B cell (primary cell): ENCODE results near the gene CDS2. TPM values are rescaled to one million over a fixed set of nuclear protein-coding genes. Genes with fewer than 3 reads are reported as not detected.

ENCODE experiments used
- ATAC-seq: fragments of 200-7000 bp; cut with Tn5 transposase; one replicate; pipeline ENCODE4 v1.10.0; 2021; ENCODE audit warnings: low read depth, mild to moderate bottlenecking, moderate number of reproducible peaks, moderate library complexity
- CTCF ChIA-PET: fragments of 350-600 bp; sonication (Branson Sonifier 250); formaldehyde crosslinking; loops from one replicate; lab custom pipeline; 2021; ENCODE audit warnings: antibody characterized with exemption, inconsistent platforms; lab: Charles Lee
- POLR2A ChIA-PET: fragments of 350-600 bp; sonication (Branson Sonifier 250); formaldehyde crosslinking; loops from one replicate; lab custom pipeline; 2021; ENCODE audit warnings: antibody characterized with exemption; lab: Charles Lee
- DNase-seq: peaks from one replicate; pipeline ENCODE4 v3.0.0; 2013
- H2AFZ ChIP-seq: 2 replicates; pipeline ENCODE4 v1.6.1; 2012; ENCODE audit warnings: mild to moderate bottlenecking, low read depth, low read length; ENCODE audit not compliant: insufficient read depth, poor library complexity, severe bottlenecking
- H3K27ac ChIP-seq, 2 donors: 1 replicate in 1 of 2; 2 replicates in 1 of 2; pipeline ENCODE4 v1.5.1; 2012 to 2013; ENCODE audit warnings: low read length in 2 of 2, mild to moderate bottlenecking in 2 of 2, moderate library complexity in 1 of 2
- H3K27me3 ChIP-seq, 4 experiments: fragments of 200-600 bp in 1 of 4; sonication (generic) in 1 of 4; replicated peaks in 1 of 4; 1 replicate in 2 of 4; 2 replicates in 2 of 4; pipeline versions ENCODE4 v1.6.1 to v1.7.0; 2013 to 2016; ENCODE audit warnings: low read length in 3 of 4, mild to moderate bottlenecking in 2 of 4, mixed read lengths in 1 of 4, moderate library complexity in 1 of 4; ENCODE audit not compliant: insufficient read depth in 4 of 4, control insufficient read depth in 3 of 4; ENCODE audit errors: control extremely low read depth in 1 of 4
- H3K36me3 ChIP-seq, 2 experiments: replicated peaks in 1 of 2; 1 replicate in 1 of 2; 2 replicates in 1 of 2; pipeline versions ENCODE4 v1.6.1 to v1.7.1; 2013; ENCODE audit warnings: low read length in 1 of 2; ENCODE audit not compliant: insufficient read depth in 2 of 2, control insufficient read depth in 1 of 2; ENCODE audit errors: control extremely low read depth in 1 of 2, extremely low read depth in 1 of 2
- H3K4me1 ChIP-seq, 2 donors: fragments of 200-600 bp in 1 of 2; sonication (generic) in 1 of 2; 1 replicate in 1 of 2; 2 replicates in 1 of 2; pipeline versions ENCODE4 v1.5.1 to v1.6.1; 2013 to 2017; ENCODE audit warnings: low read length in 2 of 2; ENCODE audit not compliant: control insufficient read depth in 2 of 2, insufficient read depth in 2 of 2
- H3K4me2 ChIP-seq: replicated peaks from 2 replicates; pipeline ENCODE3; 2012; ENCODE audit warnings: mild to moderate bottlenecking, low read depth, low read length; ENCODE audit not compliant: poor library complexity, severe bottlenecking
- H3K4me3 ChIP-seq, 5 experiments: fragments of 200-600 bp in 1 of 5; sonication (generic) in 1 of 5; 1 replicate in 3 of 5; 2 replicates in 2 of 5; pipeline versions ENCODE4 v1.5.1 to v1.7.0; 2011 to 2016; ENCODE audit warnings: low read length in 4 of 5, mild to moderate bottlenecking in 4 of 5, low read depth in 2 of 5, control low read depth in 1 of 5, moderate library complexity in 1 of 5; ENCODE audit not compliant: insufficient read depth in 1 of 5; ENCODE audit errors: control extremely low read depth in 1 of 5, extremely low read depth in 1 of 5
- H3K79me2 ChIP-seq: fragments of 200-600 bp; sonication (generic); one replicate; pipeline ENCODE4 v1.6.0; 2016; ENCODE audit warnings: low read length; ENCODE audit not compliant: control insufficient read depth, insufficient read depth
- H3K9ac ChIP-seq: fragments of 200-600 bp; sonication (generic); 2 replicates; pipeline ENCODE4 v1.6.1; 2017; ENCODE audit warnings: mild to moderate bottlenecking, low read length, moderate library complexity
- H3K9me3 ChIP-seq, 3 donors: one replicate each; pipeline versions ENCODE4 v1.6.1 to v1.7.1; 2013; ENCODE audit warnings: low read length in 2 of 3; ENCODE audit not compliant: control insufficient read depth in 2 of 3, insufficient read depth in 1 of 3; ENCODE audit errors: control extremely low read depth in 1 of 3
- H4K20me1 ChIP-seq: 2 replicates; pipeline ENCODE4 v1.6.0; 2012; ENCODE audit warnings: mild to moderate bottlenecking, low read length; ENCODE audit not compliant: insufficient read depth, control insufficient read depth, poor library complexity, severe bottlenecking
- H3K27ac Mint-ChIP-seq: one replicate; pipeline ENCODE4 v1.8.0; 2021; ENCODE audit warnings: mixed read lengths
- H3K27me3 Mint-ChIP-seq: one replicate; pipeline ENCODE4 v1.8.0; 2021; ENCODE audit warnings: mixed read lengths
- H3K4me1 Mint-ChIP-seq: one replicate; pipeline ENCODE4 v1.8.0; 2021; ENCODE audit warnings: mixed read lengths
- H3K4me3 Mint-ChIP-seq: one replicate; pipeline ENCODE4 v1.8.0; 2021; ENCODE audit warnings: mixed read lengths
- H3K9me3 Mint-ChIP-seq: one replicate; pipeline ENCODE4 v1.8.0; 2022; ENCODE audit warnings: mixed read lengths; ENCODE audit not compliant: insufficient read depth
- EZH2 ChIP-seq: IDR thresholded peaks from 2 replicates; pipeline ENCODE4 v1.6.1; 2012; ENCODE audit warnings: borderline replicate concordance, low read depth, mild to moderate bottlenecking, moderate library complexity, low read length; ENCODE audit not compliant: insufficient read depth, poor library complexity, severe bottlenecking
- WGBS: methylation state at CpG from one replicate; pipeline ENCODE4 v1.1.5; 2013; ENCODE audit warnings: missing lambda C conversion rate; ENCODE audit not compliant: insufficient coverage; 5-methylcytosine and 5-hydroxymethylcytosine counted together
- intact Hi-C: fragments of 100-400 bp; cut with micrococcal nuclease; formaldehyde crosslinking; loops from one replicate; pipeline ENCODE4 v1.10.0; 2022
- polyA plus RNA-seq: library from polyadenylated mRNA; depleted of rRNA; stranded (reverse); fragments of >200 nt; gene quantifications from 2 replicates; pipeline ENCODE4 v1.2.3, GENCODE V29; 2012
- total RNA-seq, 2 donors: library from RNA; stranded (reverse); fragments of 120-200 nt in 1 of 2; gene quantifications; 1 replicate in 1 of 2; 2 replicates in 1 of 2; pipeline versions ENCODE4 v1.2.3 to v1.2.4, GENCODE V29; 2013 to 2022
- TF ChIP-seq, protein P1 (sequence below): fragments of 200-600 bp; IDR thresholded peaks from one replicate; pipeline ENCODE4 v1.8.0; 2022; ENCODE audit warnings: antibody characterized with exemption, mild to moderate bottlenecking

The CDS2 gene
- total and polyA plus RNA-seq, 2 donors (not counting 1 experiment from before 2014, with no cell fraction given): 17.3 to 48.6 TPM

DNA sequence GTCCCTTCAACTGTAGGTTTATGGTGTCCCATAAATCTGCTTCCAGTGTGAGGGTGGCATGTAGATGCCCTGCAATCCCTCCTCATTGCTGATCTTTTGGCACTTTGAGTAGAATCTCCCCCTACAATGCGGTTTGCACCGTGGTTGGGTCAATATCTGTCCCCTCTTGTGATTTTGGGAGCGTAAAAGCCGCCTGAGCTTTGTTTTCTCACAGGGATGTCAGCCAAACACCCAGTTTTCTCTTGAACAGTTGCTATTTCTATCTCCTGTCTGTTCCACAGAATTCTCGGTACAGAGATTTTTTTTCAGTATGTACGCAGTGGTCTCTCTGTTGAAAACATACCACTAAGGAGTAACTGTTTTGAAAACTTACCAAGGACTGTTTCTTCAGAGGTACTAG is 21.8 kb downstream of the CDS2 start:
- Histone ChIP-seq H3K4me1 (peaks cover 16 to 29% of the 10 kb centered on the region in 2 donors), H3K9me3 (no peaks in the 10 kb centered on the region), H3K27me3 (no peaks in the 10 kb centered on the region), H3K4me2 (no peak overlapping the region), H3K9ac (no peak overlapping the region), H3K4me3 (no peak overlapping the region), H3K79me2 (peaks cover 99% of the 10 kb centered on the region), H3K27ac (no peak overlapping the region), H3K36me3 (peaks cover 0 to 10% of the 10 kb centered on the region in 2 experiments), H2AFZ (no peak overlapping the region), H4K20me1 (peaks cover 98% of the 10 kb centered on the region)
- no peaks in the 10 kb centered on the region for H3K27me3 Mint-ChIP-seq
- ATAC-seq (no peak), DNase-seq (no peak)
- intact Hi-C loops: no loop called here
- H3K9me3 Mint-ChIP-seq: no peaks in the 10 kb centered on the region
- WGBS: 98% methylated on average over 4 of the region's 6 CpGs
- no peak overlapping the region for H3K4me3 Mint-ChIP-seq
- no peak overlapping the region for H3K27ac Mint-ChIP-seq
- ChIA-PET CTCF (interaction anchor here (2.6 kb wide), 1 partner anchor 44 kb away, joined by 6 read pairs; no protein-coding TSS in a partner anchor), POLR2A (no interaction called here)
- H3K4me1 Mint-ChIP-seq: peaks cover 51% of the 10 kb centered on the region
- no peak for TF ChIP-seq EZH2
- TF ChIP-seq, protein P1, sequence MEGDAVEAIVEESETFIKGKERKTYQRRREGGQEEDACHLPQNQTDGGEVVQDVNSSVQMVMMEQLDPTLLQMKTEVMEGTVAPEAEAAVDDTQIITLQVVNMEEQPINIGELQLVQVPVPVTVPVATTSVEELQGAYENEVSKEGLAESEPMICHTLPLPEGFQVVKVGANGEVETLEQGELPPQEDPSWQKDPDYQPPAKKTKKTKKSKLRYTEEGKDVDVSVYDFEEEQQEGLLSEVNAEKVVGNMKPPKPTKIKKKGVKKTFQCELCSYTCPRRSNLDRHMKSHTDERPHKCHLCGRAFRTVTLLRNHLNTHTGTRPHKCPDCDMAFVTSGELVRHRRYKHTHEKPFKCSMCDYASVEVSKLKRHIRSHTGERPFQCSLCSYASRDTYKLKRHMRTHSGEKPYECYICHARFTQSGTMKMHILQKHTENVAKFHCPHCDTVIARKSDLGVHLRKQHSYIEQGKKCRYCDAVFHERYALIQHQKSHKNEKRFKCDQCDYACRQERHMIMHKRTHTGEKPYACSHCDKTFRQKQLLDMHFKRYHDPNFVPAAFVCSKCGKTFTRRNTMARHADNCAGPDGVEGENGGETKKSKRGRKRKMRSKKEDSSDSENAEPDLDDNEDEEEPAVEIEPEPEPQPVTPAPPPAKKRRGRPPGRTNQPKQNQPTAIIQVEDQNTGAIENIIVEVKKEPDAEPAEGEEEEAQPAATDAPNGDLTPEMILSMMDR: no peak

DNA sequence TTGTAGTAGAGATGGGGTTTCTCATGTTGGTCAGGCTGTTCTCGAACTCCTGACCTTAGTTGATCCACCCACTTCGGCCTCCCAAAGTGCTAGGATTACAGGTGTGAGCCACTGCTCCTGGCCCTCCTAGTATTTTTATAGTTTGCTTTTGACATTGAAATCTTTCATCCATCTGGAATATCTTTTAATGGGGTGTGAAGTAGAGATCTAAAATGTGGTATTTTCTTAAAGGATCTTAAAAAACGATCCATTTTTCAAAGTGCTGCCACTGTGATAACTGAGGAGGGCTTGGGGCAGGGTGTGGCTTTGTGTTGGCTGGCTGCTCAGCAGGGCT is 23.1 kb downstream of the CDS2 start:
- no peaks in the 10 kb centered on the region for H3K27me3 Mint-ChIP-seq
- CTCF ChIA-PET: no interaction called here
- POLR2A ChIA-PET: no interaction called here
- no peak for DNase-seq
- Histone ChIP-seq H3K9ac (no peak overlapping the region), H3K9me3 (no peaks in the 10 kb centered on the region), H3K79me2 (peaks cover 99% of the 10 kb centered on the region), H3K36me3 (peaks cover 0 to 10% of the 10 kb centered on the region in 2 experiments), H3K4me2 (no peak overlapping the region), H3K4me1 (peaks cover 16 to 26% of the 10 kb centered on the region in 2 donors), H3K27ac (no peak overlapping the region), H2AFZ (no peak overlapping the region), H3K4me3 (no peak overlapping the region), H3K27me3 (no peaks in the 10 kb centered on the region), H4K20me1 (peaks cover 98% of the 10 kb centered on the region)
- intact Hi-C loops: no loop called here
- TF ChIP-seq EZH2: no peak
- TF ChIP-seq, protein P1: no peak
- no peak overlapping the region for H3K4me3 Mint-ChIP-seq
- no peaks in the 10 kb centered on the region for H3K9me3 Mint-ChIP-seq
- no peak overlapping the region for H3K27ac Mint-ChIP-seq
- no peak for ATAC-seq
- WGBS: 100% methylated on average over 1 of the region's 3 CpGs
- H3K4me1 Mint-ChIP-seq: peaks cover 49% of the 10 kb centered on the region
